MV-4-11 (cell line): ENCODE data around the gene MTF1.
A peak's percentile ranks its signal among the peaks of the same experiment; 100 is the strongest.

ENCODE experiments used
- DNase-seq: peaks from one replicate; lab custom pipeline; 2025; lab: John Stamatoyannopoulos, UW

Gene MTF1

DNA sequence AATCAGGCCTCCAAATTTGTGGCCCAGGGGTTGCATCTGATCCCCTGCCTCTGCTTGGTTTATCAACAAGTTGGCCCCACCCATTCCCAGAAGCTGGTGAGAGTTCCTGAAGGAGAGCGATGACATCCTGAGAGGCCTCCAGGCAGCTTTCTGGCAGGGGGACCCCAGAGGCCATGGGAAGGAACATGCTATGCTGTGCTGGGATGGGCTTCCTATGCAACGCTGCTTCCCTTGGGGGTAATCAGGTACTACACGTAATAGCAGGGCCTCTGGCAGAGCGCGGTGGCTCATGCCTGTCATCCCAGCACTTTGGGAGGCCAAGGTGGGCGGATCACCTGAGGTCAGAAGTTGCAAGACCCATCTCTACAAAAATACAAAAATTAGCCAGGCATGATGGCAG lies 8.4 kb upstream of the MTF1 start:
- DNase-seq = no peak

DNA sequence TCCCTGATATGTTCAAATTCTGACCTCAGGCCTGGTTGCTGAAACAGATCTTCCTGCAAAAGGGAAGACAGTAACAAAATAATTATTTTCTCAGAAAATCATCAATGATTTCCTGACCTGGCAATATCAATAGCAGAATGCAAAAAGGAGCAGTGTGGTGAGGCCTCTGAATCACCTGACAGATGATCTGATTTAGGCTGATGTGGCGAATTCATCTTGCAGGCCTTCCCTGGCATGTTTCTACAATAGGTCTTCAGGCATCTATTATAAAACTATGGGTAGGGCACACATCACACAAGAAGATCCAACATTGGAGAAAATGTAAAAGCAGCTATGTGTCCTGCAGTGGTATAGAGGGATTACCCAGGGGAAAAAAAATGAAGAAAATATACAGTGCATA lies 7.1 kb upstream of the MTF1 start:
- DNase-seq = no peak

DNA sequence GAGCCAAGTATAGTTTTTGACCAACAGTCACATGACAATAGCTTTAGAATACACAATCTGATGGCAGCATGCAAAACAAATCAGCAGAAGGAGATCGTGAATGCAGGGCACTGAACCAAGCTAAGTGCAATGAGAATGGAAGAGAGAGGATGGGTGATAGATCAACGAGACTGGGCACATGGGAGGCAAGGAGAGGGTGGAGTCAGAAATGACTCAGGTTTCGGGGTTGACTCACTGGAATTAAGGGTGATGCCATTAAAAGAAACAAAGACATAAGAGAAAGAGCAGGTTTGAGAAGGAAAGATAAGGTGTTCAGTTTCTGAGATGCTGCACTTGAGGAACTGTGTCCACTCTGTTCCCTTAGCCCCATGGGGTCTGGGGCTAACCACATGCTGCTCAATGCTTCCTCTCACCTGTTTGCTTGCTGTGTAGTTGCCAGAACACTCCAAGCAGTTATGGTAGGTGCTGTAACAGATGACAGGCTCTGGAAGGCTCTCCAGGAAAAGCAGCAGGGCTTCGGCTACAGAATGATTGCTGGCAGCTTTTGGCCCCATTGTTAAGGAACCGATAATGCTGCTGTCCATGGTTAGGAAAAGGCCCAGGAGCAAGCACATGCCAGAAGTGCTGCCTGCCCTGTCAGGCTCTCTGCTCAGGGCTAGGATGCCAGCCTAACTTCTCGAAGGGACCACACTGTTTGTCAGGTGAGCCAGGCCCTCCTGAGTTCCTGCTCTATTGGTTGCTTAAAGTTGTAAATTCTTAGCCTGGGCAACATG lies 6.1 kb upstream of the MTF1 start:
- no peak for DNase-seq

GRCh38 chr1:37862330-37862729 lies 2.9 kb upstream of the MTF1 start:
- DNase-seq = peak; percentile 18

DNA sequence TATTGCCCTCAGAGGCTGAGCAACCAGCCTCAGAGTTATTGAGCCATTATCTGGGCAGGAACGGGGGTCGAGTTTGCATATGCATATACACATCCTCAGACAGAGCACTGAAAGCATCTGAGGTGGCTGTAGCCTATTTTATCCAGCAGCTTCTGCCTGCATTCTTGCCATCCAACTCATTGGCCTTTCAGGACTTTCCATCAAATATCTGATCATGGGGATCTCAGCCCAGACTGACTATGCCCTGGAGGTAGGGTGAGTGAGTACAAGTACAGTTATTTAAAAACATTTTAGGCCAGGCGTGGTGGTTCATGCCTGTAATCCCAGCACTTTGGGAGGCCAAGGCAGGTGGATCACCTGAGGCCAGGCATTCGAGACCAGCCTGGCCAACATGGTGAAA lies 1.8 kb upstream of the MTF1 start:
- no peak for DNase-seq

DNA sequence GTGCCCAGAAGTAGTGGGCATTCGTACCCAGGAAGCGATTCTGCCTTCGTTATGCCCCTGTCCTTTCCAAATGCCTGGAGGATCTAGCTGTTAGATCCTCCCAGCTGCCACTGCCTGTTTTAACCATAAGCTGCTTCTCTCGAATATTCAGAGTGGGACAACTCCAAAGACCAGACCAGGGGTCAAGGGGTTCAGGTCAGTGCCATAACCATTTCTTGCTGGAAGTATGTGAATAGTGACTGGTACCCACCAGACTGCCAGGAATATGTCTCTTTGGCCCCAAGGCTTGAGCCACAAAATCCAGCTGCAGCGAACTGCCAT lies 914 bp upstream of the MTF1 start:
- DNase-seq = no peak

DNA sequence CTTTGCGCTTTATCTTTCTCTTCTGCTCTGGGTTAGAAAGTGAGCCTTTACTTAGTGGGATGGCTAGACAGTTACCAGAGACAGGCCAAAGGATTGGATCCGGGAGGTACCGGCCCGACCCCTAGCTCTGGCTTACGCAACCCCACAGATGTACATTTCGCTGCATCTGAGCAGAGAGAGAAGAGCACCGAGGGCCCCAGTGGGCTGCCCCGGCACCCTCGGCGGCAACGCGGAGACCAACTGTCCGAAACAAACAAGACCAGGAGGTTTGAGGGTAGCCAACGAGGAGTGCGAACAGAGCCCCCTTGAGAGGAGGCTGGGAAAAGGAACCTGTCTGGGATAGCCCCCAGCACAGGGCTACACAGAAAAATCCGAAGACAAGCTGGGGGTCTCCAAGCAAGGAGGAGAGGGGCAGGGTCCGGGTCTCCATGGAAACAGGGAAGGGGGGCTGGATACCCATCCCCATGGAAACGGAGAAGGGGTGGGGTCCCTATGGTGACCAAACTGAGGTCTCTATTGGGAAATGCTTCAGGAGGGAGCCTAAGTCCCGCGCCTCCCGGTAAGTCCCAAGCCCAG lies 373 bp downstream of the MTF1 start:
- peak; percentile 26 for DNase-seq

- DNase-seq = no peak
Observed at GRCh38 chr1:37854406-37854805, 5.0 kb downstream of the MTF1 start.

DNA sequence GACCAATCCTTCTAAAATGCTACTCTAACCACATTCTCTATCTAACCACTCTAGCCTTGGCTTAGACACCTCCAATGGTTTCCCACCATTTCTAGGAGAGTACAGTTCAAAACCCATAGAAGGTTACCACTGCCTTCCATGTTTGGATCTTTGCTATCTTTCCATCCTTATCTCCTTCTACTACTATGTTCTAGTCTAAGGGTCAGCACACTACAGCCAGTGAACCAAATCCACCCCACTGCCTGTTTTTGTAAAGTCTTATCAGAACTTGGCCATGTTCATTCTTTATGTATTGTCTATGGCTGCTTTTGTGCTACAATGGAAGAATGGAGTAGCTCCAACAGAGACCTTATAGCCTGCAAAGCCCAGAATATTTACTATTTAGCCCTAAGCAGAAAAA lies 6.2 kb downstream of the MTF1 start:
- DNase-seq = no peak

- peak; percentile 81 for DNase-seq
Observed at GRCh38 chr1:37851782-37852210, 7.6 kb downstream of the MTF1 start.

DNA sequence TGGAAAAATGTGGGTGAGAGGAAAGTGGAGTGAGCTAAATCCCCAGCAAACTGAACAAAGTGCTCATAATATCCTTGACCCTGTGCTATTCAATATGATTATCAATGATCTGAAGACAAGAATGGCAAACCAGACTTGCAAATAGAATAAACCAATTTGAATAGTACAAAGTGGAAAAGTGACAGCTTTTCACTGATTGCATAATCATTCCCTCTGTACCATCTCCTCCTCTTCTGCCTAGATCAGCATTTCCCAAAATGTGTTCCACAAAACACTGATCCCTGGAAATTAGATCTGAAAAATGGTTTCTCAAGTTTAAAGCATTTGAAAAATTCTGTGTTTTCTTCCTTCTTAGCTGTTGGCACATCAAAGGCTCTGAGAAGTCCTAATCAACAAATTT lies 8.1 kb downstream of the MTF1 start:
- no peak for DNase-seq

DNA sequence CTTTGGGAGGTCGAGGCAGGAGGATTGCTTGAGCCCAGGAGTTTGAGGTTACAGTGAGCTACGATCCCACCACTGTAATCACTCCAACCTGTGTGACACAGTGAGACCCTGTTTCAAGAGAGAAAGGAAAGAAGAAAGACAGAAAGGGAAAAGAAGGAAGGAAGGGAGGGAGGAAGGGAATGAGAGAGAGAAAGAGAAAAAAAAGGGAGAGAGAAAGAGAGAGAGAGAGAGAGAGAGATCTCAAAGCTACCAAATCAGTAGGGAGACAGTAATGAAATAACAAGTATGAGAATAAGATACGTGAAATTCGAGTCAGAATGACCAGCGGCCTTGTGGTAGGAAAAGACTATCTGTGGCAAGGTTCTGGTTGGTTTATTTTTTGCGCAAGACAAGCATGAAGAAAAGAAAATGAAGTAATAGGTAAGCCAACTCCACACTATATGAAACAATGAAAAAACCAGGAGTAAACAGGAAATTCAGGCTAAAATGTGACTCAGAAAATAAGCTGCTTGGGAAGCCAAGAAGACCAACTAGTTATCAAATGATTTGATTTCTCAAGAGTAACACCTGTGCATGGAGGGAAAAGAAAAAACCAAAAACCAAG lies 8.9 kb downstream of the MTF1 start:
- peak; percentile 56 for DNase-seq

DNA sequence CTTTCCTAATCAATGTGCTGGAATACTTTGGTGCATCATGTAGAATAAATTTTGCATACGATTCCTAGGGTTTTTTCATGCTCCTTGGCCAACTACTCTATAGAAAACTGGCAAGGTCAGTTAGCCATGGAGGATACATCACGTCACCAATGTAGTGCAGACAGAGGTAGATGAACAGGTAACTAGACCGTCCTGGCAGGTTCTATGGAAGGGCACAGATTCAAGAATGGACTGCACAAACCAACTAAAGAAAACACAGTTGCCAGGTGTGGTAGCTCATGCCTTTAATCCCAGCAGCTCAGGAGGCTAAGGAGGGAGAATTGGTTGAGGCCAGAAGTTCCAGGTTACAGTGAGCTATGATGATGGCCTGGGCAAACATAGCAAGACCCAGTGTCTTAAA lies 9.9 kb downstream of the MTF1 start:
- DNase-seq = no peak

- peak; percentile 47 for DNase-seq
Observed at GRCh38 chr1:37846647-37847339, 12.6 kb downstream of the MTF1 start.

DNA sequence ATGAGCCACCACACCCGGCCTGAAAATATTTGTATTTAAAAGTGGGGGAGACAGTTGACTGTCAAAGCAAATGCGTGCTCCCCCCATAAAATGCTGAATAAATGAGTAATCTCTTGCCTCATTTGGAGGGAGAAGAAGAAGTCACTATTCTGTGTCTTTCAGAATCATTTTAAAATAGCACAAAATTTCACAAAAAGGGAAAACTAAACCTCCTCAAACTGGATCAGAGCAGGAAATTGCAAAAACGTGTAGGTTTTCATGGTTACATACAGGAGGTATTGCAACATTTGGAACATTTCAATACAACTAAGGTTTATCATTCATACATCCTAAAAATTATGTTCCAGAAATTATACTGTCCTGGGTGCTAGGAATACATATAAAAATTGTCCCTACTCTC lies 13.6 kb downstream of the MTF1 start:
- peak; percentile 90 for DNase-seq

DNA sequence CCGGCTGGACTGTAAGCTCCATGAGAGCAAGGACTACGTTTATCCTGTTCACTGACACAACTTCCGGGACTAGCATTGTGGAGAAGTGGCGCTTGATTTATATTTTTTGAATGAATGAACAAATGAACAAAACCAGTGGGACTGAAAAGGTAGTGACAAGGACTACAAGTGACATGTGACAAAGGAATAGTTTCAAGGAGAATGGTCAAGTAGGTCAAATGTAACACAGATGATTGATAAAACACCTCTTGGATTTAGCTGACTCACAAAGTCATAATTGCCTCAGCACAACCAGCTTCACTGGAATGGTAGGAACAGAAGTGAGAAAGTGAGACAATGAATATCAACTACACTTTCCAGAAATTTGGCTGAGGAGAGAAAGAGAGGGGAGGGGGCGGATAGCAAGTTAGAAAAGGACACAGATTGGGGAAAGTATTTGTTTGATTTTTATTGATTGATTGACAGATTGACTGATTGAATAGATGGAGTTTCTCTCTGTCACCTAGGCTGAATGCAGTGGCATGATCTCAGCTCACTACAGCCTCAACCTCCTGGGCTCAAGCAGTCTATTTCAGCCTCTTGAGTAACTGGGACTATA lies 14.2 kb downstream of the MTF1 start:
- no peak for DNase-seq

GRCh38 chr1:37844536-37844935 lies 14.9 kb downstream of the MTF1 start:
- DNase-seq = no peak

DNA sequence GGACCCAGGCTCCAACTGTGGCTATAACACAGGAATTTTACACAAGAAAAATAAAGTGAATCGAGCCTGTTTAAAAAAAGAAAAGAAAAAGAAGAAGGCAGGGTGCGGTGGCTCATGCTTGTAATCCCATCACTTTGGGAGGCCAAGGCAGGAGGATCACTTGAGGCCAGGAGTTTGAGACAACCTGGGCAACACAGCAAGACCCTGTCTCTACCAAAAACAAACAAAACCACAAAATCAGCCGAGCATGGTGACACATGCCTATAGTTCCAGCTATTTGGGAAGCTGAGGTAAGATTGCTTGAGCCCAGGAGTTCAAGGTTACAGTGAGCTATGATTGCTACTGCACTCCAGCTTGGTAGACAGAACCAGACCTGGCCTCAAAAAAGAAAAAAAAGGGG lies 17.7 kb downstream of the MTF1 start:
- DNase-seq = no peak

DNA sequence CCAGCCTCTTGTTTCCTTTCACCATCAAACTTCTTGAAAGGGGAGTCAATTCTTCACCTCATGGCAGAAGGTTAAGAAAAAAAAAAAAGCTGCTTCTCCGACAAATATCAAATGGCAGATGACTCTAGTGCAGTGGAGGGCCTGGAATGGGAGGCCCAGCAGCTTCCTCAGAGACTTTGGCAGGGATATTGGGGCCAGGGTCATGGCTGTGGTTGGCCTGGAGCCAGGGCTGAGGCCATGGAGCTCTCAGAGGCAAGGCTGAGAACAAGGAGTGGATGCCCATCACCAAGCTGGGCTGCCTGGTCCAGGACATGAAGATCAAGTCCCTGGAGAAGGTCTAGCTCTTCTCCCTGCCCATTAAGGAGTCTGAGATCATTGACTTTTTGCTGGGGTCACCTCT lies 18.7 kb downstream of the MTF1 start:
- no peak for DNase-seq

- no peak for DNase-seq
Observed at GRCh38 chr1:37839676-37840075, 19.7 kb downstream of the MTF1 start.

GRCh38 chr1:37836788-37837187 lies 22.6 kb downstream of the MTF1 start:
- DNase-seq = no peak

DNA sequence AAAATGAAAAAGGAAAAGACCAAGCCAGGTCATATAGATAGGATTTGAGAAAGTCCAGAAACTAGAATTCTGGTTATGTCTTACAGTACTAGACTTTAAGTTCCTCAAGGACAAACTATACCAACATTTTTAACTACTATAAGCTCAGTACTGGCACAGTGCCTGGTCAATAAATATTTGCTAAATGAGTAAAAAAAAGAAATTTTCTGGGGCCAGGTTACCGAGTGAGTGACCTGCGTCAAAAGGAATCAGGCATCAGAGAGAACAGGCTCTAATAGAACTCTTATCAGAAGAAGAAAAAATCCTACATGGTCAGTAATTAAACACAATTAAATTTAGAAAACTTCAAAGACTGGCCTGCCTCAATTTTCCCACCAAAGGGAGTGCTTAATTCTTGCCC lies 27.6 kb downstream of the MTF1 start:
- DNase-seq = no peak

GRCh38 chr1:37831109-37831508 lies 28.3 kb downstream of the MTF1 start:
- no peak for DNase-seq
